CD14-positive monocyte (primary cell): ENCODE results near the gene FOXA3. TPM values are rescaled to one million over a fixed set of nuclear protein-coding genes. Genes with fewer than 3 reads are reported as not detected.
A peak's percentile ranks its signal among the peaks of the same experiment; 100 is the strongest.

ENCODE experiments used
- DNase-seq, 3 donors: peaks; one replicate each; pipeline ENCODE4 v3.0.0-alpha.2; 2011 to 2022
- H2AFZ ChIP-seq: 2 replicates; pipeline ENCODE4 v1.6.0; 2012; ENCODE audit warnings: mild to moderate bottlenecking, low read depth, low read length, inconsistent platforms; ENCODE audit not compliant: insufficient read depth, poor library complexity, severe bottlenecking
- H3K27ac ChIP-seq, 2 donors: 1 replicate in 1 of 2; 2 replicates in 1 of 2; pipeline ENCODE4 v1.5.1; 2012 to 2013; ENCODE audit warnings: low read length in 2 of 2, control low read depth in 1 of 2, inconsistent platforms in 1 of 2, low read depth in 1 of 2, mild to moderate bottlenecking in 1 of 2
- H3K27me3 ChIP-seq, 2 donors: one replicate each; pipeline versions ENCODE4 v1.6.0 to v1.6.1; 2011 to 2013; ENCODE audit warnings: low read length in 2 of 2; ENCODE audit not compliant: control insufficient read depth in 2 of 2, insufficient read depth in 2 of 2
- H3K36me3 ChIP-seq, 2 donors: replicated peaks in 1 of 2; 1 replicate in 1 of 2; 2 replicates in 1 of 2; pipeline versions ENCODE4 v1.5.1 to v1.6.1; 2012 to 2013; ENCODE audit warnings: low read length in 2 of 2, control low read depth in 1 of 2, inconsistent platforms in 1 of 2, mild to moderate bottlenecking in 1 of 2; ENCODE audit not compliant: insufficient read depth in 2 of 2, control insufficient read depth in 1 of 2
- H3K4me1 ChIP-seq, 2 donors: 1 replicate in 1 of 2; 2 replicates in 1 of 2; pipeline versions ENCODE4 v1.5.1 to v1.6.1; 2012 to 2013; ENCODE audit warnings: low read length in 2 of 2, control low read depth in 1 of 2, inconsistent platforms in 1 of 2, mild to moderate bottlenecking in 1 of 2, moderate library complexity in 1 of 2; ENCODE audit not compliant: insufficient read depth in 2 of 2, control insufficient read depth in 1 of 2
- H3K4me2 ChIP-seq: replicated peaks from 2 replicates; pipeline ENCODE3; 2012; ENCODE audit warnings: low read length, moderate library complexity, mild to moderate bottlenecking; ENCODE audit not compliant: poor library complexity, severe bottlenecking; ENCODE audit errors: extremely low read depth
- H3K4me3 ChIP-seq, 3 experiments: fragments of 200-600 bp in 1 of 3; sonication (generic) in 1 of 3; replicated peaks in 1 of 3; 1 replicate in 2 of 3; 2 replicates in 1 of 3; pipeline ENCODE4 v1.5.1; 2011 to 2013; ENCODE audit warnings: low read length in 3 of 3, mild to moderate bottlenecking in 3 of 3, control low read depth in 2 of 3, low read depth in 2 of 3, inconsistent platforms in 1 of 3, moderate library complexity in 1 of 3
- H3K79me2 ChIP-seq: 2 replicates; pipeline ENCODE4 v1.6.0; 2012; ENCODE audit warnings: mild to moderate bottlenecking, control low read depth, inconsistent platforms, low read length, moderate library complexity; ENCODE audit not compliant: insufficient read depth
- H3K9ac ChIP-seq: 2 replicates; pipeline ENCODE4 v1.6.0; 2017; ENCODE audit warnings: low read length, mild to moderate bottlenecking; ENCODE audit not compliant: insufficient read depth, poor library complexity, severe bottlenecking
- H3K9me3 ChIP-seq, 2 donors: replicated peaks in 1 of 2; 1 replicate in 1 of 2; 2 replicates in 1 of 2; pipeline versions ENCODE4 v1.5.1 to v1.6.1; 2012 to 2013; ENCODE audit warnings: low read length in 2 of 2, control low read depth in 1 of 2; ENCODE audit not compliant: control insufficient read depth in 1 of 2, insufficient read depth in 1 of 2
- H4K20me1 ChIP-seq: 2 replicates; pipeline ENCODE4 v1.6.0; 2012; ENCODE audit warnings: mild to moderate bottlenecking, low read length, control low read depth, moderate library complexity; ENCODE audit not compliant: insufficient read depth
- H3K27ac Mint-ChIP-seq, 7 donors: one replicate each; pipeline ENCODE4 v1.8.0; 2020; ENCODE audit warnings: mild to moderate bottlenecking in 7 of 7, mixed read lengths in 7 of 7, moderate library complexity in 6 of 7, inconsistent platforms in 2 of 7
- H3K27me3 Mint-ChIP-seq, 3 donors: one replicate each; pipeline ENCODE4 v1.8.0; 2021 to 2022; ENCODE audit warnings: low read depth in 3 of 3, mild to moderate bottlenecking in 3 of 3, mixed read lengths in 3 of 3, moderate library complexity in 3 of 3, inconsistent platforms in 1 of 3
- H3K36me3 Mint-ChIP-seq, 2 donors: one replicate each; pipeline ENCODE4 v1.8.0; 2020; ENCODE audit warnings: mixed read lengths in 2 of 2, inconsistent platforms in 1 of 2, mild to moderate bottlenecking in 1 of 2
- H3K4me1 Mint-ChIP-seq: one replicate; pipeline ENCODE4 v1.8.0; 2020; ENCODE audit warnings: mild to moderate bottlenecking, mixed read lengths
- H3K4me3 Mint-ChIP-seq, 2 donors: one replicate each; pipeline ENCODE4 v1.8.0; 2020; ENCODE audit warnings: mild to moderate bottlenecking in 2 of 2, mixed read lengths in 2 of 2, moderate library complexity in 1 of 2
- H3K9me3 Mint-ChIP-seq, 7 donors: one replicate each; pipeline ENCODE4 v1.8.0; 2020 to 2022; ENCODE audit warnings: mixed read lengths in 7 of 7, mild to moderate bottlenecking in 6 of 7, moderate library complexity in 6 of 7, inconsistent platforms in 2 of 7
- CTCF ChIP-seq: fragments of 200-600 bp; IDR thresholded peaks from one replicate; pipeline ENCODE4 v1.8.0; 2022; ENCODE audit warnings: antibody characterized with exemption, mild to moderate bottlenecking
- WGBS: methylation state at CpG from one replicate; pipeline ENCODE4 v1.1.5; 2013; ENCODE audit warnings: missing lambda C conversion rate; ENCODE audit not compliant: insufficient coverage; 5-methylcytosine and 5-hydroxymethylcytosine counted together
- intact Hi-C, 2 donors: fragments of 100-400 bp; cut with micrococcal nuclease; formaldehyde crosslinking; loops; one replicate each; pipeline versions ENCODE4 v1.15.0 to v1.15.1; 2023
- polyA plus RNA-seq, 3 donors: library from polyadenylated mRNA; depleted of rRNA in 1 of 3; unstranded in 2 of 3; stranded (reverse) in 1 of 3; fragments of 300-500 nt in 2 of 3; fragments of >200 nt in 1 of 3; fragmentation: Illumina TruSeq in 2 of 3; gene quantifications; 1 replicate in 2 of 3; 2 replicates in 1 of 3; pipeline ENCODE4 v1.2.3, GENCODE V29; 2012 to 2021

FOXA3 gene
- polyA plus RNA-seq, 3 donors, result not detected

GRCh38 chr19:45911291-45911690 is 47.2 kb downstream of the FOXA3 start:
- Mint-ChIP-seq H3K9me3 (no peaks in the 10 kb centered on the region), H3K4me3 (no peak overlapping the region), H3K27me3 (peaks cover 24 to 43% (median 31%) of the 10 kb centered on the region in 3 donors), H3K4me1 (no peaks in the 10 kb centered on the region), H3K27ac (peak overlapping the region in 2 of 7 donors; percentile 16 to 23), H3K36me3 (no peaks in the 10 kb centered on the region)
- DNase-seq, result no peak
- no peaks in the 10 kb centered on the region for H3K4me1 ChIP-seq
- WGBS, result 92% methylated on average over 8 of the region's 8 CpGs
- H3K4me3 ChIP-seq, result no peak overlapping the region
- no peak overlapping the region for H3K9ac ChIP-seq
- H4K20me1 ChIP-seq, result no peaks in the 10 kb centered on the region
- no peaks in the 10 kb centered on the region for H3K36me3 ChIP-seq
- intact Hi-C loops, result no loop called here
- H3K27ac ChIP-seq, result no peak overlapping the region
- H2AFZ ChIP-seq, result peak overlapping the region; percentile 0
- no peak overlapping the region for H3K4me2 ChIP-seq
- peaks cover 0 to 2% of the 10 kb centered on the region in 2 donors for H3K27me3 ChIP-seq
- TF ChIP-seq CTCF, result no peak
- H3K9me3 ChIP-seq, result no peaks in the 10 kb centered on the region
- no peaks in the 10 kb centered on the region for H3K79me2 ChIP-seq

GRCh38 chr19:45913874-45914830 is 50.0 kb downstream of the FOXA3 start, which contains the start of gene NANOS2:
Gene NANOS2, minus strand, starts transcription at chr19:45914778. Its CDS starts 85 bp downstream, at chr19:45914693.
- Histone ChIP-seq H3K9ac (no peak within 1 kb of the TSS), H3K4me3 (no peak within 1 kb of the TSS), H4K20me1 (no peaks in the 10 kb centered on the region), H3K9me3 (no peaks in the 10 kb centered on the region), H3K36me3 (no peaks in the 10 kb centered on the region), H3K4me2 (no peak within 1 kb of the TSS), H3K27me3 (peaks cover 0 to 2% of the 10 kb centered on the region in 2 donors), H2AFZ (no peak within 1 kb of the TSS), H3K27ac (no peak within 1 kb of the TSS), H3K4me1 (no peaks in the 10 kb centered on the region), H3K79me2 (no peaks in the 10 kb centered on the region)
- no peak for TF ChIP-seq CTCF
- intact Hi-C loops, result no loop called here
- Mint-ChIP-seq H3K27ac (no peak within 1 kb of the TSS), H3K9me3 (no peaks in the 10 kb centered on the region), H3K27me3 (peaks cover 27 to 55% (median 39%) of the 10 kb centered on the region in 3 donors), H3K4me3 (peak within 1 kb of the TSS in 1 of 2 donors; percentile 36), H3K36me3 (no peaks in the 10 kb centered on the region), H3K4me1 (no peaks in the 10 kb centered on the region)
- DNase-seq, result no peak
- 66% methylated on average over 39 of the region's 44 CpGs for WGBS
